Activated CD8-positive, alpha-beta memory T cell treated with anti-CD3 and anti-CD28 coated beads, Interleukin-2, amount 50 U/mL, for 4 hours (primary cell): Measurements from ENCODE around the gene DHX15.

ENCODE experiments used
- DNase-seq: peaks from one replicate; pipeline ENCODE4 v3.0.0-alpha.2; 2020

The DHX15 gene

DNA sequence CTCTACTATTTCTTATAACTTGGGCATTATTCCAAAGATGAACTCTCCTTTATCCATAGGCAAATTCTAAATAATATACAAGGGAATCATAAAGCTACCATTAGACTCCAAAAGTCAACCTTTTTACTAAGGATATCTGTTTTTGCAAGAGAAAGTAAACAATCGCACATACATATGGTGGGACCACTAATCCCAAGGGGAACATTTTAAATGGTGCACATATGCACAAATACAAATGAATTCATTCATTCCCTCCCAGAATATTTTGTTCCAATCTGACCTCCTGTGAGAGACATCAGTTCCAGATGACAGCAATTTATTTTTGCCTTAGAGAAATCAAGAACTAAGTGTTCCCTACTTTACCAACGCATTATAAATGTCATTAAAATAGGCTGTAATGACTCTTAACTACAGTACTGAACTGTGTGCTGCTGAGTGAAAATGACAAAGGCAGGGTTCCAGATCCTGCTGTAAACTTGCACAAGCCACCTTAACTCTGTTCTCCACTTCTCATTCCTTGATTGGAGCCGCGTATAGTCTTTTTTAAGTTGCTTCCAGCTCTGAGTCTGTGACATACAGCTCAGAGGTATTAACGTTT is 2.0 kb downstream of the DHX15 start:
- DNase-seq: no peak

DNA sequence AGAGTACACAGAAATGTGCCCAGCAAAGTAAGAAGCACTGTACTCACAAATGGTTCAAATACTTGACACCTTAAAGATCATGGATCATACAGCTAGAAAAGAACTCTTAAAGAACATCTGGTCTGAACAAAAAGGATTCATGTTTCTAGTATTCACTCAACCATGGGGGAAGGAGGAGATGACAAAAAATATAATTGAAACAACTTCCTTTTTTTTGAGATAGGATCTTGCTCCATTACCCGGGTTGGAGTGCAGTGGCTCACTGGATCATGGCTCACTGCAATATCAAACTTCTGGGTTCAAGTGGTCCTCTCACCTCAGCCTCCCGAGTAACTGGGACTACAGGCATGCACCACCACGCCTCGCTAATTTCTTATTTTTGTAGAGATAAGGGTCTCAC is 6.0 kb downstream of the DHX15 start:
- no peak for DNase-seq

DNA sequence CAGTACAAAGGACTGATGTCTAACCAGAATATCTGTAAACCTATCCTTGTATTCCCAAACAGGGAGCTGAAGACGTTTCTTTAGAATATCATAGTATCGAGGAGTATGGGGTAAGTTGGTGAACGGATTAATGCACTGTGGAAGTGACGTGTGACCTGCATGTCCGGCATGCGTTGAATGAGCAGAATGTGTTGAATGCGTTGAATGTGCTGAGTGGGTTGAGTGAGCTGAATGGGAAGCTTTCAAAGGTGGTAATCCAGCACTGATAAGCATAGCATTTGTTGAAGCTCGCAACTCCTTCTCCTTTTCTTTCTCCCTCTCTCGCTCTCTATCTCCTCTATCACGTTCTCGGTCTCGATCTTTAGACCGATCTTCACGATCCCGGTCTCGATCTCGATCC is 8.1 kb downstream of the DHX15 start:
- DNase-seq: no peak

DNA sequence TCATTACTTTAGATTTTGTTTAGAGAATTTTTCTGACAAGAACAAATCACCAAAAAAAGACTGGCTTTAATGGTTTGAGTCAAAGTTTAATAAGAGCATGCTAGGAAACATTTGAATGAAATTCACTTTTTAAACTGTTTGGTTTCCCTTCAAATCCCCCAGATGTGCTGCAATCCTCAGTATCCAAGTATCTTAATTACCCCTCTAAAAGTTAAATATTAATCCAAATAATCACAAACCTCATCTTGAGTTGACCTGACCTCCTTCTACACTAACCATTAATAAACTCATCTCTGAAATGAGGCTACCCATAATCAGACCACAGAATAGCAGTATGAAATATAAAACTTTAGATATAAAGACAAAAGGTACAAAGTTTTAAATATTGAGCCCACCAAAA is 10.1 kb downstream of the DHX15 start:
- no peak for DNase-seq

DNA sequence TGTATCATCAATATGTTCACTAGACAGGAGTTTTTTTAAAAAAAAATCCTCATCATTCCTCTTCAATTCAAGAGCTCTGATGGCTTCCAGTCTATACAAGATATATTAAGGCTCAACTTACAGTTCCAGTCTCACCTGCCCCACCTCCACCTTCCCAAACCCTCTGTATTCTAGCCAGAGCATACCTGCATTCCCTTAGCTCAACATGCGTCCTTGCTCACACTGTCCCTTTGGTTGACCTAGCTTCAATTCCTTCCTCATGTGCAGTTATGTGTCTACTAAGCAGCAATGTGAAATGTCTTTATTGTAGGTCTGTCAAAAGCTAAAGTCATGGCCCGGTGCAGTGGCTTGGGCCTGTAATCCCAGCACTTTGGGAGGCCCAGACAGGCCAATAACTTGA is 10.8 kb downstream of the DHX15 start:
- no peak for DNase-seq

DNA sequence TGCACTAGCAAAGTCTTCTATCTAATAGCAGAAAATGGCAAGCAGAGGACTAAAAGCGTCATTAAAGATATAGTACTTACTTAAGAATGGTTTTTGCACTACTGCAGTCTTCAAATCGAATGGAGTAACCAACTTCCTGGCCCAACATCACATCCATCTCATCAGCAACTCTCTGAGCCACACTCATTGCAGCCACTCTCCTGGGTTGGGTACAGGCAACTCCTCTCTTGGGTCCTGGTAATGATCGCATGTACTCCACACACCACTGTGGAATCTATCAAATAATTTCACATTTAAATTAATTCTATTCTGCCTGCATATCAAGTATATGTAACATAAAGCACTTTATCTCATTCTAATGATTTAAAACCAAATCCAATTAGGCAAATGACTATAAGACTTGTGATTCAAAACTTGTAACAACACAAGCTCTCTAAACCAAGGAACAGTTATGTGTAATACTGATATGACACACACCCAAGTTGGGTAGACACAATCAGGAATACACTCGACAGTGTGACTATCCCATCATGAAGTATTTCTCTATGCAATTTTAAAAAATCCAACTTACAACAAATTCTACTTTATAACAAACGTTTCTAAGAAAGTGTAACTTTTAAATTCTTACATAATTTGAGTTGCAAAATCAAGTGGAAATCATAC is 13.6 kb downstream of the DHX15 start:
- no peak for DNase-seq

DNA sequence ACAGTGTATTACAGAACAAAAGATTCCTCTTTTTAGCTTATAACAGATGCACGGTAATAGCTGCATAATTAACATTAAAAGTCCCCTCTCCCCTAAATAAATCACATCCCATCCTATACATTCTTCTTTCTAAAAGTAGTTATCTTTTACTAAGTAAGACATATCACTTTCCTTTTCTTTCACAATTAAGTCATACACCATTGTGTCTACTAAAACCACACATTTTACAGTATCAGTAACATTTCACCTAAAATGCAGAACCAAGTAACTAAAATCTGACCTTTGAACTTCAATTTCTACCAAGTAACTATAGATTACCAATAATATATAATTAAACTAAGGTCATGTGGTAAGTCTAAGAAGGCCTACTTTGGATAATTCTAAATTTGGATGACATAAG is 14.2 kb downstream of the DHX15 start:
- no peak for DNase-seq

DNA sequence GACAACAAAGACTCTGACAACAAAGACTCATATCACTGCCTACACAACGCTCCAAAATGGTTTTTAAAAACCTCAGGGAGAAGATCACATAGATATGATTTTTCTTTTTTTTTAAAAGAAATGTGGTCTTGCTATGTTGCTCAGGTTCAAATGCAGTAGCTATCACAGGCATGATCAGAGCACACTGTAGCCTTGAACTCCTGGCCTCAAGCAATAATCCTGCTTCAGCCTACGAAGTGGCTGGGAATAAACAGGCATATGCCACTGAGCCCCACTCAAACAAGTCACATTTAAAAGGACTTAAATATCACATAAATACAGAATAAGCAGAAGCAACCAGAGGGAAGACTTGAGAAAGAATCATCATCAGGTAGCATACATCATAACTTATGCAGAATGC is 14.7 kb downstream of the DHX15 start:
- no peak for DNase-seq

DNA sequence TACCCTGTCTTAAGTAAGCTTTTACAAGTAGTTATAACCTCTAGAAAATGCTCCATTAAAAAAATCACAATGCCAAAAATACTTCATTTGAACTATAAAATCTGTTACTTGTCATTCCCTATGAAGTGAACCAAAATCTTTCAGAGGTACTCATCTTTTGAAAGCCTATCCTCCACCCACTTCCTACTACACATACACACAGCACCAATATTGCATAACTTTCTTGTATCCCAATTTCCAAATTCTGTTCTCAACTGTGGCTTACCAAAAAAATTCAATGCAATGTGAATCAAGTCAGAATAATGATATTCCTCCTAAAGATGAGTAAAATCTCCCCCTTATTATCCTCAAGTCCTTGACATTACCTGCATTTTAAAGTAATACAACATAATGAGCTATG is 15.9 kb downstream of the DHX15 start:
- no peak for DNase-seq

DNA sequence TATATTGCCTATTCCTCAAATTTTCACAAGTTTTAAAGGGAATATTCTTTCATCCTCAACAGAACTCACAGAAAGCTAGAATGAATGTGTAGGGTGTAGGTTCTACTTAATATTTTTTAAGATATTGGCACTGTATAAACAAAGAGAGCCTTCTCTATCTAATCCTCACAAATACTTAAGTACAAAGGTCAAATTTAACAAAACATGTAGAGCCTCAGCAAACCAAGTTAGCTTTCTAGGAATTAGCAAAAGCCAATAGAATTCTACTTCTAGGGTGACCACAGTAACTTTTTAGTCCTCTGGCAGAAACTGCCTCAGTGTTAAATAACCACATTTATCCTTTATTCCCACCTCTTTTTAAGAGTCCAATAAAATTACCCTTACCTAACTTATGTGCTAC is 19.3 kb downstream of the DHX15 start:
- DNase-seq: no peak

DNA sequence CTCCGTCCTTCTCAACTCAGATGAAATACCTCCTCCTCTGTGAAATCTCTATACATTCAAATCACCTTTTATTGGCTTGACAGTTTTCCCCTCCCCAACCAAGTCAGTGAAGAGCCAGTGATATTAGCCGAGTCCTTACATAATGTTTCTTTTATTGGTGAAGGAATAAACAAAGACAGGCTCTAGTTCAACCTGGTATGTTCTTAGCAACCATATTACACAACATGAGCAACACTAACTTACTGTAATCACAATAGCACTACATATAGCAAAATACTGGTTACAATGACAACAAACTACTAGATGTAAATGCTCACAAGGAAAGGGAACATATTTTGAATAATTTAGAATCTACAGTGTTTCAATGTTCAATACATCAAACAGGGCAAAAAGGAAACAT is 19.9 kb downstream of the DHX15 start:
- no peak for DNase-seq

DNA sequence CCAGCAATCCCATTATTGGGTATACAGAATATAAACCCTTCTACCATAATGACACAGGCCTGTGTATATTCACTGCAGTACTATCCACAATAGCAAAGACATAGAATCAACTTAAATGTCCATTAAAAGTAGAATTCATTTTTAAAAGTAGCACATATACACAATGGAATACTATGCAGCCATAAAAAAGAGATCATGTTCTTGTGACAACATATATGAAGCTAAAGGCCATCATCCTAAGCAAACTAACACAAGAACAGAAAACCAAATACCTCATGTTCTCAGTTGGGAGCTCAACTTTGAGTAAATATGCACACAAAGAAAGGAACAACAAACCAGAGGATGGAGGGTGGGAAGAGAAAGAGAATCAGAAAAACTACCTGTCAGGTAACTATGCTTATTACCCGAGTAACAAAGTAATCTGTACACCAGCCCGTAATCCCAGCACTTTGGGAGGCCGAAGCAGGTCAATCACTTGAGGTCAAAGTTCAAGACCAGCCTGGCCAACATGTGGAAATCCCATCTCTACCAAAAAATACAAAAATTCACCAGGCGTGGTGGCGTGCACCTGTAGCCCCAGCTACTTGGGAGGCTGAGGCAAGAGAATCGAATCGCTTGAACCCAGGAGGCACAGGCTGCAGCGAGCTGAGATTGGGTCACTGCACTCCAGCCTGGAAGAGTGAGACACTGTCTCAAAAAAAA is 22.8 kb downstream of the DHX15 start:
- no peak for DNase-seq

DNA sequence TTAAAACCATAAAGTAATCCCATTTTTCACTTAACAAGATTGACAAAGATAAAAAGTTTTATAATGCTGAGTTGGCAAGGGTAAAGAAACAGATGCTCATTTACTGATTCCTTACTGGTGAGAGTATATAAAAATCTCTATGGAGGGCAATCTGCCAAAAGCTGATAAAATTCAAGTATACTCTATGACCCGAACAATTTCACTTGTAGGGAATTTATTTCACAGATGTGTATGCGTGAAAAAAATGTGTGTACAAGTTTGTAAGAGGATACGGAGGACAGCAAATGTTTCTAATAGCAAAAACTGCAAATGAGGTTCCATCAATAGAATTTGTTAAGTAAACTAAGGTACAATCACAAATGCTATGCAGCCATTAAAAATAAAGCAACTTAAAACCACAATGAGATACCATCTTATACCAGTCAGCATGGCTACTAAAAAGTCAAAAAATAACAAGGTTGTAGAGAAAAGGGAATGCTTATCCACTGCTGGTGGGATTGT is 23.4 kb downstream of the DHX15 start:
- no peak for DNase-seq

DNA sequence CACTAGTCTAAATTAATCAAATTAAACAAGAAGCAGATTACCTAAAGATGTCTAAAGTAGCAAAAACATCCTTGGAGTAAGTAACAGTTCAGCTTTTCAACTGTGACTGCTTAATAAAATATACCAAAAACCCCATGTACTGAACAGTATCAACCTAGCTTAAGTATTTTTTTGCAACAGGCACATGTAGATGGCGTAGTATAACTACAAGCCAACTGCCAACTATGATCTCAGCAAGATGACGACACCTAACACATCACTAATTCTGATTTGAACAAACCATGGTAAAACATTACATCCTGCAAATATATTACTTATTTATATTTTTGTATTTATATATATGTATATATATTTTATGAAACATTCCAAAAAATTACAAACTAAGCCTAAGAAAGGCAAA is 24.5 kb downstream of the DHX15 start:
- no peak for DNase-seq

DNA sequence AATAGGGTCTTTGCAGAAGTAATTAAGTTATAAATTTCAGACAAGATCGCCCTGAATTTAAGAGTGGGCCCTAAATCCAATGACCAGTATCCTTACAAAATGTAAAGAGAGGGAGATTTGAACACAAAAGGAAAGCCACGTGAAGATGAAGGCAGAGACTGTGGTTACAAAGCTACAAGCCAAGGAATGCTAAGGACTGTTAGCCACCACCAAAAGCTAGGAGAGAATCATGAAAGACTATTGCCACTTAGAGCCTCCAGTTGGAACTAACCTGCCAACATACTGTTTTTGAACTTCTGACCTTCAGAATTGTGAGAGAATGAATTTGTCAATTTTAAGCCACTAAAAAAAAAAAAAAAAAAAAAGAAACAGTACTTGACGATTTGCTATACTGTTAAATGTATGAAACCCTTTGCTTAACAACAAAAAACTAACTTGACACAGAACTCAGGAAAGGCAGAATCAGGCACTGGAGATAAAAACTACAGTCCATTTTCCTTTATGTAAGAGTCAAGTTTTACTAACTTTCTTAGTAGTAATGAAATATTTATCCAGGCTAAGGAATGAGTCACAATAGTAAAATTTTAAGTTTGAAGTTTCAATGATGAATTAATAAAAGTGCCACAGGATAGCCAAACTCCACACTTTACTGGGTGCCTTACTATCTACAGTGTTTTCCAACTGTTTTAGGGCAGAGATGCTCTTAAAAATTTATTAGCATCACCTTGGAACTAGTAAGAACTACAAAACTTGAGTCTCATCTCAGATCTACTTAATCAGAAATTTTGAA is 25.1 kb downstream of the DHX15 start:
- DNase-seq: no peak

DNA sequence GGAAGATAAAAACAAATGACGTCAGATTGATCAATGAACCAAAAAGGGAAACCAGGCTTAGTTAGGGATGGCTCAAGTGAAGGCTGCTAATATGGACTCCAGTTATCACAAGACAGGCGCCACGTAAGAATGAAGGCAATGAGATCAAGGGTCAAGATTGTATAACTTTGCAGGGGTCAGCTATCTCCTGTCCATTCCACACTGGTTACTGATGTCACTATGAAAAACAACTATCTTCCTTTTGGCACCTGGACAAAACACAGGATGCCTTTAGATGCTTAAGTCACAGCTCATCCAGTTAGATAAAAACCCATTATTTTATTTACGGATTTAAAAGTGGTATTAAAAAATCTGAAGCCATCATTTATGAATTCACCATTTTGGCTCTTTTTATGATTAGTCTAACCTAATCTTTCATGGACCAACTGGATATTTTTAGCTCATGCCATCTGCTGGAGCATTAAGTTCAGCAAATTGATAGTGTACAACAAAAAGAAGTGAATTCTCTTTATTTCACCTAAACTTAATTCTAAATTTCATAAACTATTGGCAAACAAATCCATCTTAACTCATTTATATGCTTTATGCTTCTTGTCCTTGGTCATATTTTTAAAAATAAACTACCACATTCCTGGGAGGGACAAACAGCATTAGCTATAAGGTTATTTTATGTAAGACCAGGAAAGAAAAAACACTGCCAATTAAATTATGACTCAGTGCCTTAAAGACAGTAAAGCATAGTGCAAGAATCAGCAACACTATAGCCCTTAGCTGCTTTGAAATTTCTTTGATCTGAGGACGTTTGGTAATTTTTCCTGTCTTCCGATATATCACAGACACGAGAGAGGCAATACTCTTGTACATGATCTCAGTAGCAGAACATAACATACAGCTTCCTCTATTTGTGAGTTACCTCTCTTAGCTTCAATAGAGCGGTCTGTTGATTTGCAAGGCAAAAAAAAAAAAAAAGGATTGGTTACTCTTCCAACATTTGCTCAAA is 27.0 kb downstream of the DHX15 start:
- no peak for DNase-seq

DNA sequence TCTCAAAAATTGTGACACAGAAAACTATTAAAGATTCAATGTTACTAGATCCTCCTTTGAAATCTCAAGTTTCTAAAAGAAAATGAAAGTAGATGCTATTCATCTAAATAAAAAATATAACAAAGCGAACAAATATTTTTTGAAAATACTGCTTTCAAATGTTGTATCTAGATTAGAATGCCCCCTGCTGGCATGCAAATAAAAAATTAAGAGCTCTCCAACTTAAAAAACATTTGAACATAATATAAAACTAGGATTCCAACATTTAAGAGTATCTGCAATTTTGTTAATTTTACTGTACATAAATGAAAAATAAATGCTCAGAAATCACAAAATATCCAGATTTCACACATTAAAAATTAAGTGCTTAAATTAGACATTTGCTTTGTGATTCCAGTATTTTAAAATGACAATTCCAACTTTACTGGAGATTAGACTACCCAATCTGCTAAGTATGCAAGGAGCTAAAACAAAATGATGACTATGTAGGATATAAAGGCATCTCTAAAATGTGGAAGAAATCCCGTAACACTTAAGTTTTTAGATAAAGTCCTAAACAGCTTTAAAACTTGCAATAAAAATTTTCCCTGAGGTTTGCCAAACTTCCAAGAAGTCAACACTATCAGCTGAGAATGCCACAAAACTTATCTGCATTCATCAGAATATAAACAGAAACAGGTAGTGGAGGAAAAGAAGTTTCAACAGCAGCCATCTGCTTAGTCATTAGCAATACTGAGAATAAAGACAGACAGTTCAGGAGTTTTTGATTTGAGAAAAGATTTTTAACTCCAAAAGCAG is 32.7 kb downstream of the DHX15 start:
- no peak for DNase-seq

DNA sequence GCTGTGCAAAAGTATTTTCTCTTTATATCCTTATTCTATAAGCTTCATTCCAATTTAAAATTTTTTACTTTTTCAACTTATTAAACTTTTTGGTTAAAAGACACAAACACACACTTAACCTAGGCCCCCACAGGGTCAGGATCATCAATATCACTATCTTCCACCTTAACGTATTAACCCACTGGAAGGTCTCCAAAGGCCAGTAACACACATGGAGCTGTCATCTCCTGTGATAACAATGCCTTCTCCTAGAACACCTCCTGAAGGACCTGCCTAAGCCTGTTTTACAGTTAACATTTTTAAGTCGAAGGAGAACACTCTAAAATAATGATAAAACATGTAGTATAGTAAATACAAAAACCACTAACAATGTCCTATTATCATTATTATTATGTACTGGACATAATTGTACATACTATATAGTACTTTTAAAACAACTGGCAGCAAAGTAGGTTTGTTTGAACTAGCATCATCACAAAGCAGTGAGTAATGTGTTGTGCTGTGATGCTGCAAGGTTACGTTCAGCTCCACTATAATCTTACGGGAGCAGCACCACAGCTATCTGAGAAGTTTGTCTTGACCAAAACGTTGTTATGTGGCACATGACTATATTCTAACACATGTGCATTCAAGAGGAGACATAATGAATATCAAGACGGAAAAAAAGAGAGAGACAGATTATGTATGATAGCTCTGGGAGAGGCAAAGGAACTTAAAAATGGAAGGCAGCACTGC is 33.7 kb downstream of the DHX15 start:
- DNase-seq: no peak

DNA sequence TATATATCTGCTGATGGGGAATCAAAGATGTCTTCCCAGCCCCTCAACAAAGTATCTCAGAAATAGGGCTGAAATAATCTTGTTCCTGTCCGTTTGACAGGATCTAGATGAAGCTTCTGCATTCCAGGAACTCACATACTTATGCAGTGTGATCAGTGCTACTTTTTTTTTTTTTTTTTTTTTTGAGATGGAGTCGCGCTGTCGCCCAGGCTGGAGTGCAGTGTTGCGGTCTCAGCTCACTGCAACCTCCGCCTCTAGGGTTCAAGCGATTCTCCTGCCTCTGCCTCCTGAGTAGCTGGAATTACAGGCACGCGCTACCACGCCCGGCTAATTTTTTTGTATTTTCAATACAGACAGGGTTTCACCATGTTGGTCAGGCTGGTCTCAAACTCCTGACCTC is 36.4 kb downstream of the DHX15 start:
- no peak for DNase-seq

DNA sequence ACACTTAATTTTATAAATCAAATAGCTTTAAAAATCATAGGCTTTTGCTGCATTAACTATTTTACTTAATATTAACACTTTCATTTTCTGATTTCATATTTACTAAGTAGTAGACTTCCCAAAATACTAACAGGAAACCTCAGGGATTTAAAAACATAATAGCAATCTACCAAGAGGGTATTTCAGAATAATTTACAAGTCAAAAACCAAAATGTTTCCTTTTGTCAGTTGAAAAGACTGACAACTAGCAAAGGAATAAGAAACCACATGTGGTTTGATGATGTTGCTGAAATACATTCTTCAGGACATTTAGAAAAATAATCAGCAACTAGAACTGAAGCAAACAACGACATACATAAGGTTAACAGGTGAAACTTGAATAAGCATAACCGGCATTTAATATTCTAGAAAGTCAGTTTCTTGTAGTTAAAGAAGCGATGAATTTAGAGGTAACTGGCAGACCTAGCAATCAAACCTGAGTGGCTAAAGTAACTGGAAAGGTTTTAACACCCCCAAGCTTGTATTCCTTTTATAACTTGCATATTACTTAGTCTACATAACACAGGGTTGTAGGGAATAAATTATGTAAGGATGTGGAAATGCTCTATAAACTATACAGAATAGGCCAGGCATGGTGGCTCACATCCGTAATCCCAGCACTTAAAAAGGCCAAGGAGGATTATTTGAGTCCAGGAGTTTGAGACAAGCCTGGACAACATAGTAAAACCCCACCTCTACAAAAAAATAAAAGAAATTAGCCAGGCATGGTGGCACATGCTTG is 40.0 kb downstream of the DHX15 start:
- no peak for DNase-seq
